BLaER1 treated with 17β-estradiol and CSF1 and Interleukin-3, amounts not matched to agents 10 nM and 100 nM (cell line): ENCODE data around the gene ZNF805.
"Not testable (repeated sequence)": the region's sequence is repeated elsewhere in the genome, so short reads cannot be mapped to it uniquely, and the experiment has no call there.

Source experiments
- H3K27ac ChIP-seq, 11 experiments: shearing (Covaris generic); formaldehyde crosslinking; 2 replicates each; pipeline ENCODE4 v1.8.1; 2022
- H3K27me3 ChIP-seq, 11 experiments: shearing (Covaris generic); formaldehyde crosslinking; 2 replicates each; pipeline ENCODE4 v1.8.1; 2022
- H3K36me3 ChIP-seq, 11 experiments: shearing (Covaris generic); formaldehyde crosslinking; 2 replicates each; pipeline ENCODE4 v1.8.1; 2022
- H3K4me1 ChIP-seq, 10 experiments: shearing (Covaris generic); formaldehyde crosslinking; 2 replicates each; pipeline ENCODE4 v1.8.1; 2022
- H3K4me2 ChIP-seq, 11 experiments: shearing (Covaris generic); formaldehyde crosslinking; 2 replicates each; pipeline ENCODE4 v1.8.1; 2022
- H3K4me3 ChIP-seq, 10 experiments: shearing (Covaris generic); formaldehyde crosslinking; 2 replicates each; pipeline ENCODE4 v1.8.1; 2022
- H3K9ac ChIP-seq, 11 experiments: shearing (Covaris generic); formaldehyde crosslinking; 2 replicates each; pipeline ENCODE4 v1.8.1; 2022
- H3K9me3 ChIP-seq, 11 experiments: shearing (Covaris generic); formaldehyde crosslinking; replicated peaks in 1 of 11; 2 replicates each; pipeline ENCODE4 v1.8.1; 2022
- H4K20me1 ChIP-seq, 11 experiments: shearing (Covaris generic); formaldehyde crosslinking; 2 replicates each; pipeline ENCODE4 v1.8.1; 2022
- Cebpa-rat ChIP-seq, 11 experiments: shearing (Covaris generic); IDR thresholded peaks; 2 replicates each; pipeline ENCODE4 v1.8.1; 2022

Gene ZNF805

DNA sequence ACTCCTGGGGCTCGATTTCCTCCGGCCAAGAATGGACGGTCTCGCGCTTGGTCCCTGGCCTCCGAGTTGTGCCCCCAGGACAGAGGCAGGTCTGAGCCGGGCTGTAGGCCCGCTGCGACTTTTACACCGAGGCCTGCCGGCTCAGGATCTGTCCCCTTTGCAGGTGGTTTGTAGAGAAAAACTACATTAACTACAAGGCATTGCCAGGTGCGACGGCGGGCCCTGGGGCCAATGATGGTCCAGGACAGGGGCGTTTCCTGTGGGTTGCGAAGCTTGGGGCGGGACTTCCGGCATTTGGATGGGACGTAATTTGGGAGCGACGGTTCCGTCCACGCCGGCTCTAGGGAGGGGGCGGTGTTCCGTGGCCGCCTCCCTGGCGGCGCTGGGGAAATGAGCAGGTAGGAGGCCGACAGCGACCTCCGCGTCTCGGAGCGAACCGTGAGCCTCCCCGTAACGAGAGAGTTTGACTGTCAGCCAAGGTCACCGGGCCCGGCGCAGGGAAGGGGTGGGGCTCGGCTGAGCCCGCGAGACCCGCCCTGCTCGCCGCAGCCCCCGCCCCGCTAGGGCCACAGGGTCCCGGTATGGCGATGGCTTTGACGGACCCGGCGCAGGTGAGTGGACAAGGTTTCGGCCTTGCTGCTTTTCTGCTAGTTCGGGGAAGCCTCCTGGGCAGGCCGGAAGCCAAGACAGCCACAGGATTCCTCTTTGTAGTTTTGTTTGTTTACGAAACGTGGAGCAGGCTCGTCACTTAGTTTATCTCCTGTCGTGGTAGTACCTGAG lies at the start of gene ZNF805:
TSS of gene ZNF805 (plus strand) at position 322 of the 780 bp plus-strand sequence. CDS start at position 582, 260 bp downstream.
- H3K4me3 ChIP-seq: peak within 1 kb of the TSS; percentile 79 to 91 (median 88)
- H3K9ac ChIP-seq: peak within 1 kb of the TSS; percentile 85 to 92 (median 89)
- no peak for TF ChIP-seq Cebpa-rat (IDR thresholded peaks at IDR 0.05)
- peaks cover 0 to 43% (median 1%) of the 10 kb centered on the region in 11 experiments; a peak in 11 of 22 replicates for H4K20me1 ChIP-seq
- peak within 1 kb of the TSS; percentile 74 to 90 (median 85) for H3K27ac ChIP-seq
- peaks cover 14 to 24% (median 18%) of the 10 kb centered on the region in 11 experiments for H3K36me3 ChIP-seq
- peaks cover 18 to 25% (median 20%) of the 10 kb centered on the region in 10 experiments for H3K4me1 ChIP-seq
- no peaks in the 10 kb centered on the region for H3K9me3 ChIP-seq
- peak within 1 kb of the TSS; percentile 84 to 95 (median 91) for H3K4me2 ChIP-seq
- H3K27me3 ChIP-seq: peaks cover 8 to 36% (median 17%) of the 10 kb centered on the region in 11 experiments; a peak in 21 of 22 replicates

GRCh38 chr19:57191141-57192076 lies 49.0 kb upstream of the ZNF805 start, which contains the start of gene ZNF264:
Gene ZNF264, plus strand, starts transcription at chr19:57191500. Its CDS starts 414 bp downstream, at chr19:57191914.
- peaks cover 33 to 51% (median 39%) of the 10 kb centered on the region in 11 experiments for H3K36me3 ChIP-seq
- peak within 1 kb of the TSS; percentile 86 to 98 (median 94) for H3K4me2 ChIP-seq
- H3K9me3 ChIP-seq: peaks cover 45 to 85% (median 63%) of the 10 kb centered on the region in 11 experiments
- H3K4me3 ChIP-seq: peak within 1 kb of the TSS; percentile 88 to 99 (median 96)
- H4K20me1 ChIP-seq: peaks cover 0 to 29% (median 0%) of the 10 kb centered on the region in 11 experiments; a peak in 7 of 22 replicates
- H3K27me3 ChIP-seq: no peaks in the 10 kb centered on the region
- TF ChIP-seq Cebpa-rat (IDR thresholded peaks at IDR 0.05): no peak
- H3K27ac ChIP-seq: peak within 1 kb of the TSS; percentile 74 to 92 (median 83)
- H3K4me1 ChIP-seq: peaks cover 19 to 30% (median 25%) of the 10 kb centered on the region in 10 experiments
- H3K9ac ChIP-seq: peak within 1 kb of the TSS; percentile 80 to 93 (median 90)

- H3K36me3 ChIP-seq: peaks cover 39 to 51% (median 45%) of the 10 kb centered on the region in 11 experiments
Observed at GRCh38 chr19:57192077-57192420, 48.4 kb upstream of the ZNF805 start.

GRCh38 chr19:57192993-57193392 lies 47.4 kb upstream of the ZNF805 start:
- no peak overlapping the region for H3K27ac ChIP-seq
- peaks cover 19 to 30% (median 25%) of the 10 kb centered on the region in 10 experiments for H3K4me1 ChIP-seq
- peak overlapping the region; percentile 88 to 99 (median 96); a peak in 19 of 20 replicates for H3K4me3 ChIP-seq
- H3K27me3 ChIP-seq: no peaks in the 10 kb centered on the region
- H3K9ac ChIP-seq: peak overlapping the region in 3 of 11 experiments; percentile 90 to 92 (median 92); a peak in 3 of 22 replicates
- peaks cover 0 to 29% (median 10%) of the 10 kb centered on the region in 11 experiments; a peak in 7 of 22 replicates for H4K20me1 ChIP-seq
- peak overlapping the region; percentile 86 to 98 (median 94) for H3K4me2 ChIP-seq
- TF ChIP-seq Cebpa-rat (IDR thresholded peaks at IDR 0.05): no peak
- peaks cover 29 to 69% (median 47%) of the 10 kb centered on the region in 11 experiments; a peak in 21 of 22 replicates for H3K9me3 ChIP-seq
- peaks cover 48 to 57% (median 54%) of the 10 kb centered on the region in 11 experiments for H3K36me3 ChIP-seq

More at GRCh38 chr19:57192077-57192420, 48.4 kb upstream of the ZNF805 start:
- no peak for TF ChIP-seq Cebpa-rat (IDR thresholded peaks at IDR 0.05)
- Histone ChIP-seq H3K4me3 (peak overlapping the region; percentile 88 to 99 (median 96)), H3K9me3 (peaks cover 39 to 79% (median 56%) of the 10 kb centered on the region in 11 experiments), H3K9ac (peak overlapping the region; percentile 80 to 93 (median 90)), H3K27ac (peak overlapping the region; percentile 74 to 92 (median 83)), H4K20me1 (peaks cover 0 to 29% (median 6%) of the 10 kb centered on the region in 11 experiments; a peak in 7 of 22 replicates), H3K4me2 (peak overlapping the region; percentile 86 to 98 (median 94)), H3K27me3 (no peaks in the 10 kb centered on the region), H3K4me1 (peaks cover 19 to 30% (median 25%) of the 10 kb centered on the region in 10 experiments)

DNA sequence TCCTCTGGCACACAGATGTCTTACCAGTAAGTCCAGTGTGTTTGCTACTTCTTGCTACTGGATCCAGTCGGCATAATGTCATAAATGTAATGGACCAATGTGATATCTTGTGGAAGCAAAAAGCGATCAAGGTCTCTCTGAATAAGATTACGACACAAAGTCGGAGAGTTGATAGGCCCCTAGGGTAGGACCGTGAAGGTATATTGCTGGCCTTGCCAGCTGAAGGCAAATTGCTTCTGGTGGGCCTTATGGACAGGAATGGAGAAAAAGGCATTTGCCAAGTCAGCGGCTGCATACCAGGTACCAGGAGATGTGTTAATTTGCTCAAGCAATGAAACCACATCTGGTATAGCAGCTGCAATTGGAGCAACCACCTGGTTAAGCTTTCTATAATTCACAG lies 42.6 kb upstream of the ZNF805 start:
- not testable (repeated sequence) for H3K4me1 ChIP-seq, H3K27ac ChIP-seq, H3K4me2 ChIP-seq, H3K4me3 ChIP-seq, H3K9ac ChIP-seq, H3K27me3 ChIP-seq
- Histone ChIP-seq H3K9me3 (peaks cover 0 to 40% (median 14%) of the 10 kb centered on the region in 11 experiments; a peak in 16 of 22 replicates), H4K20me1 (peaks cover 6 to 54% (median 22%) of the 10 kb centered on the region in 11 experiments; a peak in 16 of 22 replicates), H3K36me3 (peaks cover 94 to 100% (median 98%) of the 10 kb centered on the region in 11 experiments)

- H3K9ac ChIP-seq: no peak overlapping the region
- H3K36me3 ChIP-seq: peaks cover 85 to 97% (median 92%) of the 10 kb centered on the region in 11 experiments
- H3K27ac ChIP-seq: no peak overlapping the region
- peaks cover 20 to 75% (median 45%) of the 10 kb centered on the region in 11 experiments; a peak in 18 of 22 replicates for H4K20me1 ChIP-seq
- no peaks in the 10 kb centered on the region for H3K27me3 ChIP-seq
- no peak overlapping the region for H3K4me3 ChIP-seq
- peaks cover 0 to 2% (median 0%) of the 10 kb centered on the region in 10 experiments; a peak in 1 of 20 replicates for H3K4me1 ChIP-seq
- H3K4me2 ChIP-seq: no peak overlapping the region
- peaks cover 0 to 8% (median 0%) of the 10 kb centered on the region in 11 experiments; a peak in 2 of 22 replicates for H3K9me3 ChIP-seq
- TF ChIP-seq Cebpa-rat (IDR thresholded peaks at IDR 0.05): no peak
Observed at GRCh38 chr19:57202160-57202559, 38.3 kb upstream of the ZNF805 start.

DNA sequence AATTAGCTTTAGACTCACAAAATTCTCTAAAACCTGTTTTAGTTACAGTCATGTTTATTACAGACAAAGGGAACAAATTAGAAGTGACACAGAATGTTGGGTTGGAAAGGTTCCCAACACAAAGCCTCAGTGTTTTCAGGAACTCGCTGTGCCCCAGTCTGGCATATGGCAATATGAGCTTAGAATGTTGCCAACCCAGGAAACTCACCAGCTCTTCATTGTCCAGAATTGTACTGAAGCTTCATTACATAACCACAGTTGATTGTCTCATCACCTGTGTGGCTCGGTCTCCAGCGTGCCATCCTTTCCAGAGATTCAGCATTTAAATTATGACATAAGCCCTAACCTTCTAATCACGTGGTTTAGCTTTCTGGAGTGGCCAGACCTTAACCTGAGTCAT lies 30.1 kb upstream of the ZNF805 start:
- Histone ChIP-seq H4K20me1 (peaks cover 28 to 89% (median 69%) of the 10 kb centered on the region in 11 experiments; a peak in 20 of 22 replicates), H3K9me3 (0 out of 22 replicates have a peak, but pooled peaks cover 0 to 7% (median 0%) of the 10 kb centered on the region in 11 experiments), H3K4me1 (peaks cover 0 to 7% (median 0%) of the 10 kb centered on the region in 10 experiments; a peak in 2 of 20 replicates), H3K27ac (no peak overlapping the region), H3K27me3 (no peaks in the 10 kb centered on the region), H3K36me3 (peaks cover 79 to 97% (median 88%) of the 10 kb centered on the region in 11 experiments), H3K4me2 (no peak overlapping the region), H3K9ac (no peak overlapping the region), H3K4me3 (no peak overlapping the region)
- TF ChIP-seq Cebpa-rat (IDR thresholded peaks at IDR 0.05): no peak

DNA sequence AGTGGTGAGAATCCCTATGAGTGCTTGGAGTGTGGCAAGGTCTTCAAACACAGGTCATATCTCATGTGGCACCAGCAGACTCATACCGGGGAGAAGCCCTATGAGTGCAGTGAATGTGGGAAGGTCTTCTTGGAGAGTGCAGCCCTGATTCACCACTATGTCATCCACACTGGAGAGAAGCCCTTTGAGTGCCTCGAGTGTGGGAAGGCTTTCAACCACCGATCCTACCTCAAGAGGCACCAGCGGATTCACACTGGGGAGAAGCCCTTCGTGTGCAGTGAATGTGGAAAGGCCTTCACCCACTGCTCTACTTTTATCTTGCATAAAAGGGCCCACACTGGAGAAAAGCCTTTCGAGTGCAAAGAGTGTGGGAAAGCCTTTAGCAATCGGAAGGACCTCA lies 28.3 kb upstream of the ZNF805 start:
- Histone ChIP-seq H3K27me3 (no peaks in the 10 kb centered on the region), H3K4me1 (peaks cover 0 to 5% (median 0%) of the 10 kb centered on the region in 10 experiments; a peak in 2 of 20 replicates), H3K36me3 (peaks cover 79 to 99% (median 92%) of the 10 kb centered on the region in 11 experiments), H3K9ac (no peak overlapping the region), H3K4me2 (no peak overlapping the region), H3K4me3 (no peak overlapping the region), H3K27ac (no peak overlapping the region), H3K9me3 (0 out of 22 replicates have a peak, but pooled peaks cover 0 to 7% (median 0%) of the 10 kb centered on the region in 11 experiments), H4K20me1 (peaks cover 31 to 95% (median 78%) of the 10 kb centered on the region in 11 experiments; a peak in 20 of 22 replicates)
- TF ChIP-seq Cebpa-rat (IDR thresholded peaks at IDR 0.05): no peak
